ENCODE data around the gene EPHB4. TPM values are rescaled to one million over a fixed set of nuclear protein-coding genes. Genes with fewer than 3 reads are reported as not detected.

Gene EPHB4
- total RNA-seq, 1 donor from 2014 or later: 99.1 TPM

DNA sequence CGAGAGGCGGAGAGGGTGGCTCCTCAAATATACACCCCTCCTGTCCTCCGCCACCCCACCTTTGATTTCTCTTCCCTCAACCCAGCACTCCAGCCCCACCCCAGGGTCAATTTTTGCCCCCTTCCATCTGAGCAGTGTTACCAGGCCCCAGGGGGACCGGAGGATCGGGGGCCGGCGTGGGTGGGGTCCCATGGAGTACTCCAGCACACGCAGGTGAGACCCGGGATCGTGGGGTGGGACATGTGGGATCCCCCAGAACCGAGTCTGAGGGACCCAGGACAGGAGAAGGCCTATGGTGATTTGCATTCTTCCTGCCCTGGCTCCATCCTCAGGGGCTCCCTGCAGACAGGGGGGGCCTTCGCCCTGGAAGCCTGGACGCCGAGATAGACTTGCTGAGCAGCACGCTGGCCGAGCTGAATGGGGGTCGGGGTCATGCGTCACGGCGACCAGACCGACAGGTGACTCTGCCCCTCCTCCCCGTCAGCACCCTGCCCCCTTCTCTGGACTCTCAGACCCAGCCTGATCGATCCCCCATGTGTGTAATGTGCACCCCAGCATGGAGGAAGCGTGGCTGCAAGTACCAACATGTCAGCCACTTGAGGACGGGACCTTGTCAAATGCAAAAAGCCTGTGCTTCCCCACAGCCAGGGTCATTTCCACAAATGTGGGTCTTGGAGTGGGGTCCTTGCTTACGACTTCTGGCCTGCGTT lies 40.6 kb upstream of the EPHB4 start:
- TF ChIP-seq, protein P1, sequence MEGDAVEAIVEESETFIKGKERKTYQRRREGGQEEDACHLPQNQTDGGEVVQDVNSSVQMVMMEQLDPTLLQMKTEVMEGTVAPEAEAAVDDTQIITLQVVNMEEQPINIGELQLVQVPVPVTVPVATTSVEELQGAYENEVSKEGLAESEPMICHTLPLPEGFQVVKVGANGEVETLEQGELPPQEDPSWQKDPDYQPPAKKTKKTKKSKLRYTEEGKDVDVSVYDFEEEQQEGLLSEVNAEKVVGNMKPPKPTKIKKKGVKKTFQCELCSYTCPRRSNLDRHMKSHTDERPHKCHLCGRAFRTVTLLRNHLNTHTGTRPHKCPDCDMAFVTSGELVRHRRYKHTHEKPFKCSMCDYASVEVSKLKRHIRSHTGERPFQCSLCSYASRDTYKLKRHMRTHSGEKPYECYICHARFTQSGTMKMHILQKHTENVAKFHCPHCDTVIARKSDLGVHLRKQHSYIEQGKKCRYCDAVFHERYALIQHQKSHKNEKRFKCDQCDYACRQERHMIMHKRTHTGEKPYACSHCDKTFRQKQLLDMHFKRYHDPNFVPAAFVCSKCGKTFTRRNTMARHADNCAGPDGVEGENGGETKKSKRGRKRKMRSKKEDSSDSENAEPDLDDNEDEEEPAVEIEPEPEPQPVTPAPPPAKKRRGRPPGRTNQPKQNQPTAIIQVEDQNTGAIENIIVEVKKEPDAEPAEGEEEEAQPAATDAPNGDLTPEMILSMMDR (conservative IDR thresholded peaks at IDR 0.05; ENCODE audit: low read depth, low read length): no peak
- peak overlapping the region; percentile 75 for H3K4me3 ChIP-seq (ENCODE audit: low read depth, low read length)
- DNase-seq (ENCODE audit: low read depth): no peak

DNA sequence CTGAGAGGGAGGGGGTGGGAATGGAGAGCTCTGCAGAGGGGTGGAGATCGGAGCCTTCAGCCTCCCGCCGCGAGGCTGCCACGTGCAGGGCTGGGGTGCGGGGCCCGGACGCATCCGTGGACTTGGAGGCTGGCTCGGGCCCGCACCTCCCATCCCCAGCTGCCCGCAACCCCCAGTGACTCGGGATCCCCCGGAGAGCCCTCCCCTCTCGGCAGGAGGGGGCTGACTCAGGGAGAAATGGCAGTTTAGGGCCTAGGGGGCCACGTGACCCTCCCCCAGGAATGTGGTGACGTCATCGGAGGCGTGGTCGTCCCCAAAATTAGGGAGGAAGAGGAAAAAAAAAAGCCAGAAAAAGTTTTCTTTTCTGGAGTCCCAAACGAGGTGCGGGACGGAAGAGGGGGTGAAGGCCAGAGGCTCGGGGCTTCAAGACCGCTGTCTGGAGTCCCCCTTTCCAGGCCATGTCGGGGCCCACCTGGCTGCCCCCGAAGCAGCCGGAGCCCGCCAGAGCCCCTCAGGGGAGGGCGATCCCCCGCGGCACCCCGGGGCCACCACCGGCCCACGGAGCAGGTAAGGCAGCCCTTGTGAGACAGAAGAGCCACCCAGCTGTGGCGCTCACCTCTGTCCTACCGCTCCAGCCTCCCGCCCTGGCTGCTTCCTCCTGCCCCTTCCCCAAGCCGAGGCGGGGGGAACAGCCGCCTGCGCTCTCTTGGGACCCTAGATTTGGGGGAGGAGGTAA lies 39.9 kb upstream of the EPHB4 start, which contains the start of gene TRIP6:
Gene TRIP6, plus strand, starts transcription at position 348 of the 736 bp plus-strand sequence. Its CDS starts 111 bp downstream, at position 459.
- peak within 1 kb of the TSS; percentile 75 for H3K4me3 ChIP-seq (ENCODE audit: low read depth, low read length)
- DNase-seq (ENCODE audit: low read depth): no peak
- TF ChIP-seq, protein P1 (conservative IDR thresholded peaks at IDR 0.05; ENCODE audit: low read depth, low read length): no peak

DNA sequence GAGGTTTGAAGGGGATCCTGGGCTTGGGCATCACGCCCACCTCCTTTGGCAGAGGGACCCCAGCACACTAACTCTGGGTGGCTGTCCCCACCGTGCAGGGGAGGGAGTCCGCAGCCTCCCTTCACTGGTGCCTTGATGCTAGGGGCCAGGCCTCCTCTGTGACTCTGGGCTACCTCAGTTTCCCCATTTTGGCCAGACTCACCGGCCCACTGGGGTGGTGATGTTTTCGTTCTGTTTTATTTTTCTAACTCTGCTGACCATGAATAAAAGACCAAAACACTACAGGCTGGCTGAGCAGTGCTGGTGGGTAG lies 39.4 kb upstream of the EPHB4 start:
- no peak for DNase-seq (ENCODE audit: low read depth)
- TF ChIP-seq, protein P1 (conservative IDR thresholded peaks at IDR 0.05; ENCODE audit: low read depth, low read length): no peak
- peak overlapping the region; percentile 75 for H3K4me3 ChIP-seq (ENCODE audit: low read depth, low read length)

DNA sequence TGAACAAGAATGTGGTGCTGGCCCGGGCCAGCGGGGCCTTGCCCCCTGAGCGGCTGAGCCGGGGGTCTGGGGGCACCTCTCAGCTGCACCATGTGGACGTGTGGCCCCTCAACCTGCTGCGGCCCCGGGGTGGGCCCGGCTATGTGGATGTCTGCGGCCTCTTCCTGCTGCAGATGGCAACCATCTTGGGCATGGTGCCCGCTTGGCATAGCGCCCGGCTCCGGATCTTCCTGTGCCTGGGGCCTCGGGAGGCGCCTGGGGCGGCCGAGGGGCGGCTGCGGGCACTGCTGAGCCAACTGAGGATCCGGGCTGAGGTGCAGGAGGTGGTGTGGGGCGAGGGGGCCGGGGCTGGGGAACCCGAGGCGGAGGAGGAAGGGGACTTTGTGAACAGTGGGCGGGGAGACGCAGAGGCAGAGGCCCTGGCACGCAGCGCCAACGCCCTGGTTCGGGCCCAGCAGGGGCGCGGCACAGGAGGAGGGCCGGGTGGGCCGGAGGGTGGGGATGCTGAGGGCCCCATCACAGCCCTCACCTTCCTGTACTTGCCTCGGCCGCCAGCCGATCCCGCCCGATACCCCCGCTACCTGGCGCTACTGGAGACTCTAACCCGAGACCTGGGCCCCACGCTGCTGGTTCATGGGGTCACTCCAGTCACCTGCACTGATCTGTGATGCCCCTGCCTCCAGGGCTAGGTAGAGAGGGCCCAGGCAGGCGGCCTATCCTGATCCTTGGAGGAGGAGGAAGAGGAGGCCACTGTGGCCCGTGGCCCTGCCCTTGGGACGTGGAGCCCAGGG lies 38.8 kb upstream of the EPHB4 start:
- TF ChIP-seq, protein P1 (conservative IDR thresholded peaks at IDR 0.05; ENCODE audit: low read depth, low read length): no peak
- no peak for DNase-seq (ENCODE audit: low read depth)

DNA sequence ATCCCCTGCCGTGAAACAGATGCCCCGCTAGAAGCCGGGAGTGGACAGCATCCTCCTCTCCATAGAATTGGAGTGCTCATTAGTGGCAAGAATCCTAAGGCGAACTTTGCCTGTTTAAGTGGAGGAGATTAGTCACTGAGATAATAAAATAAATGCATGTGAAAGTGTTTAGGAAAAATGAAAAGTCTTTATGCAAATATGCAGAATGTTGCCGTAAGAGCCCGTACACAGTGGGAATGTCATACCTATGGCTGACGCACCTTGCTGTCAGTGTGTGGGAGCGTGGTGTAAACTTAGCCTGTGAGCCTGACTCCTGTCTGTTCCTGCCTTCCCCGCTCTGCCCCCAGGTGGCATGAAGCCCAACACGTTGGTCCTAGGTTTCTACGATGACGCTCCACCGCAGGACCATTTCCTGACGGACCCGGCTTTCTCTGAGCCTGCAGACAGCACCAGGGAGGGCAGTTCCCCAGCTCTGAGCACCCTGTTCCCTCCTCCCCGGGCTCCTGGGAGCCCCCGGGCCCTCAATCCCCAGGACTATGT lies 38.1 kb upstream of the EPHB4 start:
- DNase-seq (ENCODE audit: low read depth): no peak
- H3K4me3 ChIP-seq (ENCODE audit: low read depth, low read length): peak overlapping the region; percentile 75
- TF ChIP-seq, protein P1 (conservative IDR thresholded peaks at IDR 0.05; ENCODE audit: low read depth, low read length): peak; percentile 1

More for the DNA sequence above, 38.8 kb upstream of the EPHB4 start:
- H3K4me3 ChIP-seq (ENCODE audit: low read depth, low read length): peak overlapping the region; percentile 75

DNA sequence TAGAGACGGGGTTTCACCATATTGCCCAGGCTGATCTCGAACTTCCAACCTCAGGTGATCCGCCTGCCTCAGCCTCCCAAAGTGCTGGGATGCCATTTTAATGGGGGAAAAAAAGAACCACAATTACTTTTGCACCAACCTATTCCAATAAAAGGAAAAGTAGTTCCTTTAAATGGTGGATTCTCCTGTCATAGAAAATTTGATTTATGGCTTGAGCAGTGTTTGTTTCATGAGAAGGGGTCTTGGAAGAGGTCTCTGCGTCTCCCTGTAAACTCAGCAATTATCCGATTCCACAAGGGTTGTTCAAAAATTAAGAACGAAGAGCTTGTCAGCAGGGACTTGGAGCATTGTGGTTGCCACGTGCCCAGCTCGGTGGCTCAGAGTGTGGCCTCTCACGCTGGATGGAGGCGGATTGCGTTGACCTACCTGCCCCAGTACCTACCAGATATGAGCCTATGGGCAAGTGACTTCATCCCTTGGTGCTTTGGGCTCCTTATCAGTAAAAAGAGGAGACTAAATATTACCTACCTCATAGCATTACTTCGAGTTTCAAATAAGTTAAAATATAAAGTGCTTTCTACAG lies 37.0 kb upstream of the EPHB4 start:
- no peak overlapping the region for H3K4me3 ChIP-seq (ENCODE audit: low read depth, low read length)
- TF ChIP-seq, protein P1 (conservative IDR thresholded peaks at IDR 0.05; ENCODE audit: low read depth, low read length): no peak
- no peak for DNase-seq (ENCODE audit: low read depth)

Measured in epithelial cell of proximal tubule (primary cell).